SK-N-MC (cell line): ENCODE measurements around the gene ASB16.

Experiments used
- EZH2 ChIP-seq: fragments of 200-600 bp; sonication (generic); IDR thresholded peaks from one replicate; pipeline ENCODE4 v1.6.1; 2017; ENCODE audit warnings: antibody characterized with exemption
- FOXP2 ChIP-seq: optimal IDR thresholded peaks from 2 replicates; pipeline ENCODE3; 2011; ENCODE audit warnings: mild to moderate bottlenecking, moderate library complexity; ENCODE audit not compliant: insufficient read depth; ENCODE audit errors: extremely low read length, control extremely low read depth
- POLR2AphosphoS5 ChIP-seq: IDR thresholded peaks from 2 replicates; pipeline ENCODE4 v1.6.1; 2012; ENCODE audit warnings: mild to moderate bottlenecking, low read depth, low read length, borderline replicate concordance

DNA sequence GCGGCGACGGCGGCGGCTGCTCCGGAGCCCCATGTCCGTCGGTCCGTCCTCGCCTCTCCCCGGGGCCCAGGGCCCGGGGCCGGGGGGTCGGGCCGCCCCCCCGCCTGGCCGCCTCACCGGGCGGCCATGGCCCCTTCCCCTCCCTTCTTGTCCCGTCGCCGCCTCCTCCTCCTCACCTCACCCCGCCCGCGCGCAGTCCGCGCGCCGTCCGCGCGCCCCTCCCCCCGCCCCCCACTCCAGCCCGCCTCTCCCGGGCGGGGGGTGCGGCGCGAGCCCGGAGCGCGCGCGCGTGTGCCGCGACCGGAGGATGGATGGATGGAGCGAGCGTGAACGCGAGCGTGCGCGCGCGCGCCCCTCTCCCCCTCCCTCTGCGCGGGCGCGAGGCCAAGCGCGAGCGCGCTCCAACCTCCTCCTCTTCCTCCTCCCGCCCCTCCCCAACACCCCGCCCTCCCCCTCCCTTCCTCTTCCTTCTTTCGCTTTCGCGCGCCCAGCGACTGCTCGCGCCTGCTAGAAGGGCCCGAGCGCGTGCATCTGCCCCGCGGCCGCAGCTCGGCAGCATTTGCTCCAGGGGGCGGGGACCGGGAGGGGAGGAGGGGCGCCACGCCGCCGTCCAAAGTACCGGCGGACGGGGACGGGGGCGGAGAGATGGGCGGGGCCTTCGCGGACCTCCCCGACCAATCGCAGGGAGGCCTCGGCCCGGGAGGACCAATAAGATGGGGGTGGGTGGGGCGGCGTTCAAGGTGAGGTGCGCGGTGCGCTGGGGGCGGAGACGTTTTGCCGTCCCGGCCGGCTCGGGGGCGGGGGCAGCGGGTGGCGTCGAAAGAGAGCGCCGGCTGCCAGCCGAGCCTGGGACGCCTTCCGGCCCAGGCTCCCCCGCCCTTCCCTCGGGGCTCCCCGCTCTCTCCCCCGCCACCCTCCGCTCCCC, 29.3 kb downstream of the ASB16 start, which contains the start of gene ATXN7L3:
- peak; percentile 26; the same call in 1 of the 2 replicates for TF ChIP-seq POLR2AphosphoS5
- no peak for TF ChIP-seq EZH2
- TF ChIP-seq FOXP2, result no peak
